ENCODE measurements around the gene TBC1D1. TPM values are rescaled to one million over a fixed set of nuclear protein-coding genes. Genes with fewer than 3 reads are reported as not detected.

Gene TBC1D1
- total and polyA plus RNA-seq, 2 donors (not counting 3 experiments of a cell fraction or from before 2014, with no cell fraction given) = 63.5 to 116 TPM

DNA sequence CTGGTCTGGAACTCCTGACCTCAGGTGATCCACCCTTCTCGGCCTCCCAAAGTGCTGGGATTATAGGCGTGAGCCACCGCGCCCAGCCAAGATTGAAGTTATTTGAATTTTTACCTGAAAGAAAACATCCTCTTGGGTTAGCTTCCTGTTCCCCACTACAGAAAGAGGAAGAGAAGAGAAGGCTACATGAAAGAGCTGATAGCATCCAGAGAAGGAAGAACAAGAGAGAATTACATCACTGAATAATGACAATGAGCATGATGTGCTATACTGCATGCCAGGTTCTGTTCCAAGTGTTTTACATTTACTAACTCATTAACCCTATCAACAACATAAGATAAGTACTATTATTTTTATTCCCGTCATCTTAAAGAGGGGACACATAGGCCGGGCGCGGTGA is 11.5 kb upstream of the TBC1D1 start:
- Histone ChIP-seq H3K79me2 (ENCODE audit: control insufficient read depth, insufficient read depth, low read length) (no peaks in the 10 kb centered on the region), H3K9me3 (replicated peaks; ENCODE audit: control insufficient read depth, insufficient read depth, low read length) (no peaks in the 10 kb centered on the region), H3K36me3 (ENCODE audit: control insufficient read depth in 2 of 2, extremely low read depth in 1 of 2, insufficient read depth in 2 of 2, low read length in 2 of 2) (no peaks in the 10 kb centered on the region), H3K27me3 (ENCODE audit: control insufficient read depth in 2 of 2, insufficient read depth in 2 of 2, low read length in 2 of 2) (peaks cover 0 to 3% of the 10 kb centered on the region in 2 experiments), H2AFZ (ENCODE audit: low read depth, low read length) (no peak overlapping the region), H3K4me3 (replicated peaks in 1 of 3; ENCODE audit: insufficient read depth in 1 of 3, low read depth in 1 of 3, low read length in 3 of 3) (no peak overlapping the region), H4K20me1 (replicated peaks; ENCODE audit: control insufficient read depth, extremely low read depth, insufficient read depth, low read length) (no peaks in the 10 kb centered on the region), H3K9me1 (replicated peaks; ENCODE audit: control insufficient read depth, extremely low read depth, insufficient read depth, low read length) (no peaks in the 10 kb centered on the region), H3K9ac (replicated peaks; ENCODE audit: extremely low read depth, insufficient read depth, low read length) (no peak overlapping the region), H3K27ac (ENCODE audit: insufficient read depth, low read depth, low read length) (no peak overlapping the region), H3K4me1 (ENCODE audit: control insufficient read depth, extremely low read depth, insufficient read depth, low read length) (no peaks in the 10 kb centered on the region), H3K4me2 (ENCODE audit: insufficient read depth, low read length) (no peak overlapping the region)
- DNase-seq (ENCODE audit: low read depth, low spot score) = no peak
- intact Hi-C loops (cut with micrococcal nuclease) = no loop called here
- CTCF ChIA-PET = interaction anchor here (1.2 kb wide), 1 partner anchor 10 kb away, joined by 3 read pairs; no protein-coding TSS in a partner anchor
- TF ChIP-seq EZH2 (IDR thresholded peaks at IDR 0.05; ENCODE audit: borderline replicate concordance, low read depth, low read length, severe bottlenecking) = no peak
- no peak for TF ChIP-seq GATA2 (IDR thresholded peaks at IDR 0.05; ENCODE audit: insufficient read depth, insufficient read length, low read depth, low read length)
- no peak for TF ChIP-seq POLR2AphosphoS5 (IDR thresholded peaks at IDR 0.05; ENCODE audit: insufficient read depth, low read depth, low read length)
- TF ChIP-seq, protein P1, sequence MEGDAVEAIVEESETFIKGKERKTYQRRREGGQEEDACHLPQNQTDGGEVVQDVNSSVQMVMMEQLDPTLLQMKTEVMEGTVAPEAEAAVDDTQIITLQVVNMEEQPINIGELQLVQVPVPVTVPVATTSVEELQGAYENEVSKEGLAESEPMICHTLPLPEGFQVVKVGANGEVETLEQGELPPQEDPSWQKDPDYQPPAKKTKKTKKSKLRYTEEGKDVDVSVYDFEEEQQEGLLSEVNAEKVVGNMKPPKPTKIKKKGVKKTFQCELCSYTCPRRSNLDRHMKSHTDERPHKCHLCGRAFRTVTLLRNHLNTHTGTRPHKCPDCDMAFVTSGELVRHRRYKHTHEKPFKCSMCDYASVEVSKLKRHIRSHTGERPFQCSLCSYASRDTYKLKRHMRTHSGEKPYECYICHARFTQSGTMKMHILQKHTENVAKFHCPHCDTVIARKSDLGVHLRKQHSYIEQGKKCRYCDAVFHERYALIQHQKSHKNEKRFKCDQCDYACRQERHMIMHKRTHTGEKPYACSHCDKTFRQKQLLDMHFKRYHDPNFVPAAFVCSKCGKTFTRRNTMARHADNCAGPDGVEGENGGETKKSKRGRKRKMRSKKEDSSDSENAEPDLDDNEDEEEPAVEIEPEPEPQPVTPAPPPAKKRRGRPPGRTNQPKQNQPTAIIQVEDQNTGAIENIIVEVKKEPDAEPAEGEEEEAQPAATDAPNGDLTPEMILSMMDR (IDR thresholded peaks at IDR 0.05; ENCODE audit: extremely low read depth in 1 of 2, insufficient read depth in 1 of 2, low read depth in 1 of 2, low read length in 2 of 2) = no peak
- no peak for TF ChIP-seq FOS (IDR thresholded peaks at IDR 0.05; ENCODE audit: borderline replicate concordance, insufficient read depth, low read length)
- no peak for TF ChIP-seq MYC (IDR thresholded peaks at IDR 0.05; ENCODE audit: low read depth, low read length)
- no peak for TF ChIP-seq JUN (IDR thresholded peaks at IDR 0.05; ENCODE audit: borderline replicate concordance, insufficient read depth, insufficient read length, low read depth)
- no peak for TF ChIP-seq POLR2A (IDR thresholded peaks at IDR 0.05; ENCODE audit: low read depth, low read length)
- no TSS peak for BruUV-seq (replicated peaks)
- FAIRE-seq = no peak
- dilution Hi-C loops (cut with MboI; ENCODE audit: extremely low pct_ligation_motif_present, low sequenced_read_pairs) = no loop called here
- POLR2A ChIA-PET = no interaction called here

All from endothelial cell of umbilical vein (primary cell).